Measurements from ENCODE around the gene ACCSL. TPM values are rescaled to one million over a fixed set of nuclear protein-coding genes. Genes with fewer than 3 reads are reported as not detected.

The ACCSL gene
- total RNA-seq, 1 donor from 2014 or later, result not detected

DNA sequence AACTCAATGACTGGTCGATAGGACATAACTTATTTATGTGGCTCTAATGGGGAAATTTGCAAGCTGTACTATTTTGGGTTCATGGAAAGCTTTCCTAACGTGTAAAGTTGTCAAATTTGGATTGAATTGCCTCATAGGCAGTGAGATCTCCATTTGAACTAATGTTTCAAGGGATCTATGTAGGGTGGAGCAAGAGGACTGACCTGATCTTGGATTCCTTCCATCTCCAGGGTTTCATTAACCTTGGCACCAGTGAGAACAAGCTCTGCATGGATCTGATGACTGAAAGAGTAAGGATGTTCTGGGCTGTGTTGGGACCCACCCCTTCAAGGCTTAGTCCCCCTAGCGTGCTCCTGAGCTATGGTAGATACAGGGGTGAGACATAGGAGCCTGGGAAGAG, 2.1 kb downstream of the ACCSL start:
- no peak for FAIRE-seq
- DNase-seq (ENCODE audit: low spot score in 2 of 2), result no peak

DNA sequence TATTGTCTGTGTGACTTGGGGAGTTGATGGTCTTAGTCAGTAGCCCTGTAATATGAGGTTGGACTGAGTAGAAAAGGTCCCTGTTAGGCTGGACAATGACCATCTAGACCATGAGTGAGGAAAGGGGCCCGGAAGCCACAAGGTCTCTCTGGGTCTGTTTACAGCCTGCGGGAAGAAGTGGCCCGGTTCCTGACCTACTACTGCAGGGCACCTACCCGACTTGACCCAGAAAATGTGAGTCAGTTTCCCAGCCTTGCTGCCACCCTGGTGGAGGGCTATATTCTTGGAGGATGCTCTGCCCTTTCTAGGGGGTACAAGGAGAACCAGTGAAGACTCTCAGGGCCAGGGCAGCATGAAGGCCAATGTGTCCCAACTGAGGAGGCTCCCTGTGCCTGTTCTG, 3.4 kb downstream of the ACCSL start:
- no peak for FAIRE-seq

DNA sequence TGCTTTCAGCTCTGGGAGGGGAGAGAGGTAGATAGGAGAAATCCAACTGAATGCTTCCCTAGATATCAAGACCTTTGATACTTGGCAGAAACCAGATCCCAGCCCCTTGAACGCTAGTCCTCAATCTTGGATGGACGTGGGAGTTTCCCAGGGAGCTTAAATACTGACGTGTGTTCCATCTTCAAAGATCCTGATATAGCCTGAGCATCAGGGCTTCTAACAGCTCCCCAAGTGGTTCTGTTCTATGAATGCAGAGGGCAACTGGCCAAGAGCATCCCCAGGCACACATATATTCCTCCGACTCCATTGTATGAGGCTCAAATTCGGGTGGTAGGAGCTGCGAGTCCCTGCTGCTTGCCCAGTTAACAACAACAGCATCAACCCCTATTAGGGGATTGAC, 9.6 kb downstream of the ACCSL start:
- DNase-seq (ENCODE audit: low spot score in 2 of 2) (no peak), FAIRE-seq (no peak)

More for the DNA sequence above, 3.4 kb downstream of the ACCSL start:
- no peak for DNase-seq (ENCODE audit: low spot score in 2 of 2)

DNA sequence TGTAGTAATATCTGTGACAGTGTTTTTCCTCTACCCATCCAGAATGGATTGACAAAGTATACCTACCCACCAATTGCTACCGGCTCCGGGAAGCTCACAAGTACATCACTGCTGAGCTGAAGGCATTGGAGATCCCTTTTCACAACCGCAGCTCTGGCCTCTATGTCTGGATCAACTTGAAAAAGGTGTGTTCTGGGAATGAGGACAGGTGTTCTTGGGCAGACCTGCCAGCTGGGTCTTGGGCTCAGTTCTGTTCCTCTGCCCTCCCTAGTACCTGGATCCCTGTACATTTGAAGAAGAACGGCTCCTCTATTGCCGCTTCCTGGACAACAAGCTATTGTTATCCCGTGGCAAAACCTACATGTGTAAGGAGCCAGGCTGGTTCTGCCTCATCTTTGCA, 10.5 kb downstream of the ACCSL start:
- no peak for FAIRE-seq
- no peak for DNase-seq (ENCODE audit: low spot score in 2 of 2)

GRCh38 chr11:44065161-44065661, 17.4 kb downstream of the ACCSL start:
- no peak for DNase-seq (ENCODE audit: low spot score in 2 of 2)
- FAIRE-seq, result no peak

- FAIRE-seq (no peak), DNase-seq (ENCODE audit: low spot score in 2 of 2) (peak; percentile 68 to 85)
Observed at GRCh38 chr11:44065841-44066731, 18.3 kb downstream of the ACCSL start, which contains the start of gene ACCS. Gene ACCS, plus strand, starts transcription at chr11:44066270. Its CDS starts 1,358 bp downstream, at chr11:44067628.

- FAIRE-seq (no peak), DNase-seq (ENCODE audit: low spot score in 2 of 2) (peak in 1 of 2 donors; percentile 50)
Observed at GRCh38 chr11:44066732-44067141, 19.0 kb downstream of the ACCSL start.

GRCh38 chr11:44067266-44067665, 19.5 kb downstream of the ACCSL start:
- FAIRE-seq (no peak), DNase-seq (ENCODE audit: low spot score in 2 of 2) (no peak)

GRCh38 chr11:44068180-44068579, 20.4 kb downstream of the ACCSL start:
- DNase-seq (ENCODE audit: low spot score in 2 of 2) (no peak), FAIRE-seq (no peak)

DNA sequence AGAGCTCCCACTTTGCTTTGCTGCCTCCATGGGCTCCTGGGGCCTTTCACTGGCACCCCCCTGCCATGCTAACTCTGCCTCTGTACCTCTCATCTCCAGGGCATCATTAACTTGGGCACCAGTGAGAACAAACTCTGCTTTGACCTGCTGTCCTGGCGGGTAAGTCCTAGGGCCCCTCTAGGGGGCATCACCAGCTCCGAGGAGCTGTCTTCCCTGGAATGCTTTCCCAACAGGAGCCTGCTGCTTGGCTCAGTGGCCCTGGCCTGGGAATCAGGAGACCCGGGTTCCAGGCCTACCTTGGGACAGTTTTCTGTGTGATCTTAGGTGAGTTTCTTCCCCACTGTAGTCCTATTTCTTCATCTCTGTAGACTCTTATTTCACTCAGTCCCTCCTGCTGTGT, 23.4 kb downstream of the ACCSL start:
- DNase-seq (ENCODE audit: low spot score in 2 of 2), result no peak
- no peak for FAIRE-seq

- DNase-seq (ENCODE audit: low spot score in 2 of 2), result no peak
- no peak for FAIRE-seq
Observed at GRCh38 chr11:44072757-44073658, 25.2 kb downstream of the ACCSL start.

DNA sequence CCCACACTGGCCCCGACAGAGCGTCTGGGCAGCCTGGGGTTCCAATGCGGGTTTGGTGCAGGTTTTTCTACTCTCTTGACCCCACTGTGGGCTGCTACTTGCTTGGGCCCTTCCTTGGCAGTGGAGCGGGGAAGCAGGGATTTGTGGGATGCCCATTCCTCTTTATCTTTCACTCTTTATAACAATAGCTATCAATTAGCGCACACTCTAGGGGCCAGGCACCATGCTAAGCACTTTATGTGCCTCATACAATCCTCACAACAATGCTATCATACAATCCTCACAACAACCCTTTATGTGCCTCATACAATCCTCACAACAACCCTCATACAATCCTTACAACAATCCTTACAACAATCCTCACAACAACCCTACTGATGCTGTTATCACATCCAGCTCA, 31.0 kb downstream of the ACCSL start:
- FAIRE-seq (no peak), DNase-seq (ENCODE audit: low spot score in 2 of 2) (no peak)

GRCh38 chr11:44079376-44079775, 31.6 kb downstream of the ACCSL start:
- no peak for DNase-seq (ENCODE audit: low spot score in 2 of 2)
- no peak for FAIRE-seq

DNA sequence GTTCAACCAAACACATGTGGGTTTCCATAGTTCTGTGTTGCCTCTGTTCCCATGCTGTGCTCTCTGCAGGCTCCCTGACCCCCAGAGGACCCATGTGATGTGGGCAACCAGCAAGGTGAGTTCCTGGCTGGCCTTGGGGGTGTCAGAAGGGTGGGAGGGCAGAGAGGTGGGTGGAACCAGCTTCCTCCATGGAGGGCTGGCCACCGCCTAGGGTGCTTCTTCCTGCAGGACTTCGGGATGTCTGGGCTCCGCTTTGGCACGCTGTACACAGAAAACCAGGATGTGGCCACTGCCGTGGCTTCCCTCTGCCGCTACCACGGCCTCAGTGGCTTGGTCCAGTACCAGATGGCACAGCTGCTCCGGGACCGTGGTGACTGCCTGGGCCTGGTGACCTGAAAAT, 33.2 kb downstream of the ACCSL start:
- no peak for DNase-seq (ENCODE audit: low spot score in 2 of 2)
- FAIRE-seq, result no peak

GRCh38 chr11:44082645-44083044, 34.9 kb downstream of the ACCSL start:
- FAIRE-seq (no peak), DNase-seq (ENCODE audit: low spot score in 2 of 2) (no peak)

- DNase-seq (ENCODE audit: low spot score in 2 of 2), result no peak
- no peak for FAIRE-seq
Observed at GRCh38 chr11:44083433-44083832, 35.7 kb downstream of the ACCSL start.

- DNase-seq (ENCODE audit: low spot score in 2 of 2), result no peak
Observed at GRCh38 chr11:44083906-44084305, 36.1 kb downstream of the ACCSL start.

GRCh38 chr11:44085330-44085729, 37.5 kb downstream of the ACCSL start:
- DNase-seq (ENCODE audit: low spot score in 2 of 2) (no peak), FAIRE-seq (no peak)

More at GRCh38 chr11:44083906-44084305, 36.1 kb downstream of the ACCSL start:
- FAIRE-seq, result no peak

GRCh38 chr11:44088377-44088776, 40.6 kb downstream of the ACCSL start:
- DNase-seq (ENCODE audit: low spot score in 2 of 2) (no peak), FAIRE-seq (no peak)

DNA sequence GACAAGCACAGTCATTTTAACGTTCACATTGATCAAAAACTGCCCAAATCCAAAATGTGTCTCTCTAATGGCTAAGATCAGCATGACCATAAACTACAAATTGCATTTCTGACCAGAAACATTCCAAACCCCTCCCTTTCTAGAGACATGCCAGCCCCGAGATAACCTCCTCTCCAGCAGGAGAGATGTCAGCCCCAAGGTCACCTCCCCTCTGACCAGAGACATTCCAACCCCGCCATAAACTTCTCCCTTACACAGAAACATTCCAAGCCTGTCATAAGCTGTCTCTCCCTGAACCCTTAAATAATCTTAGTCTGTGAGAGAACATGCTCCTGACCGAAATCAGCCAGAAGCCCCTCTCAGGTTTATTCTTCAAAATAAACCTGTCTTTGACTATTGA, 41.1 kb downstream of the ACCSL start:
- FAIRE-seq (no peak), DNase-seq (ENCODE audit: low spot score in 2 of 2) (no peak)

GRCh38 chr11:44090539-44090938, 42.8 kb downstream of the ACCSL start:
- FAIRE-seq, result no peak
- DNase-seq (ENCODE audit: low spot score in 2 of 2), result no peak
